Activated naive CD8-positive, alpha-beta T cell treated with anti-CD3 and anti-CD28 coated beads, Interleukin-2, amount 50 U/mL, for 16 hours (primary cell): ENCODE results near the gene TMEM98.
"Not testable (repeated sequence)": the region's sequence is repeated elsewhere in the genome, so short reads cannot be mapped to it uniquely, and the experiment has no call there.

Experiments
- DNase-seq: peaks from one replicate; pipeline ENCODE4 v3.0.0-alpha.2; 2020; ENCODE audit warnings: low read depth, low spot score

The TMEM98 gene

GRCh38 chr17:32941419-32942032, 13.6 kb downstream of the TMEM98 start:
- DNase-seq, result no peak

- DNase-seq, result no peak
Observed at GRCh38 chr17:32943206-32943605, 15.3 kb downstream of the TMEM98 start.

- no peak for DNase-seq
Observed at GRCh38 chr17:32943647-32944191, 15.8 kb downstream of the TMEM98 start.

- no peak for DNase-seq
Observed at GRCh38 chr17:32944248-32945020, 16.5 kb downstream of the TMEM98 start.

- no peak for DNase-seq
Observed at GRCh38 chr17:32946375-32947135, 18.6 kb downstream of the TMEM98 start.

- no peak for DNase-seq
Observed at GRCh38 chr17:32947736-32948135, 19.8 kb downstream of the TMEM98 start.

- no peak for DNase-seq
Observed at GRCh38 chr17:32949181-32949580, 21.2 kb downstream of the TMEM98 start.

- DNase-seq, result not testable (repeated sequence)
Observed at GRCh38 chr17:32952491-32952890, 24.5 kb downstream of the TMEM98 start.

GRCh38 chr17:32953045-32953444, 25.1 kb downstream of the TMEM98 start:
- no peak for DNase-seq

- no peak for DNase-seq
Observed at GRCh38 chr17:32953857-32954256, 25.9 kb downstream of the TMEM98 start.

GRCh38 chr17:32954477-32954876, 26.5 kb downstream of the TMEM98 start:
- no peak for DNase-seq

GRCh38 chr17:32955155-32955554, 27.2 kb downstream of the TMEM98 start:
- DNase-seq, result no peak

GRCh38 chr17:32956240-32956970, 28.5 kb downstream of the TMEM98 start:
- DNase-seq, result no peak

- no peak for DNase-seq
Observed at GRCh38 chr17:32958418-32958817, 30.5 kb downstream of the TMEM98 start.

GRCh38 chr17:32960815-32961214, 32.9 kb downstream of the TMEM98 start:
- DNase-seq, result no peak

- no peak for DNase-seq
Observed at GRCh38 chr17:32962320-32962711, 34.4 kb downstream of the TMEM98 start.

GRCh38 chr17:32964541-32964940, 36.6 kb downstream of the TMEM98 start:
- DNase-seq, result no peak

GRCh38 chr17:32969231-32969630, 41.3 kb downstream of the TMEM98 start:
- DNase-seq, result not testable (repeated sequence)

- DNase-seq, result no peak
Observed at GRCh38 chr17:32970281-32970680, 42.3 kb downstream of the TMEM98 start.

GRCh38 chr17:32971171-32971570, 43.2 kb downstream of the TMEM98 start:
- DNase-seq, result no peak

- DNase-seq, result no peak
Observed at GRCh38 chr17:32976131-32976530, 48.2 kb downstream of the TMEM98 start.

GRCh38 chr17:32976605-32977004, 48.7 kb downstream of the TMEM98 start:
- DNase-seq, result no peak
